PC-9 (cell line): ENCODE results near the gene DSCAM. TPM values are rescaled to one million over a fixed set of nuclear protein-coding genes. Genes with fewer than 3 reads are reported as not detected.

Experiments used
- BruUV-seq: library from RNA; stranded (reverse); fragments of 400-500 nt; replicated peaks from 2 replicates; lab custom pipeline; 2021; lab: Mats Ljungman, UMichigan
- CTCF ChIA-PET: fragments of 300-600 bp; sonication (Branson Sonifier 250); formaldehyde crosslinking; loops from one replicate; lab custom pipeline; 2022; ENCODE audit warnings: antibody characterized with exemption; lab: Charles Lee
- POLR2A ChIA-PET: fragments of 300-600 bp; sonication (Branson Sonifier 250); formaldehyde crosslinking; loops from one replicate; lab custom pipeline; 2022; ENCODE audit warnings: antibody characterized with exemption; ENCODE audit not compliant: unreplicated experiment; lab: Charles Lee
- DNase-seq, 2 experiments: peaks; one replicate each; pipeline versions ENCODE4 v3.0.0 to v3.0.0-alpha.2; 2015 to 2022; ENCODE audit warnings: mixed read lengths in 1 of 2
- H2AFZ ChIP-seq: fragments of 200-600 bp; sonication (generic); 2 replicates; pipeline ENCODE4 v1.8.1; 2017; ENCODE audit warnings: antibody characterized with exemption
- H3F3A ChIP-seq: fragments of 200-600 bp; sonication (generic); 2 replicates; pipeline ENCODE4 v1.8.1; 2017; ENCODE audit warnings: antibody characterized with exemption, mild to moderate bottlenecking, low read depth; ENCODE audit not compliant: insufficient read depth
- H3K27ac ChIP-seq: fragments of 200-600 bp; sonication (generic); 2 replicates; pipeline ENCODE4 v1.6.1; 2016; ENCODE audit warnings: mixed run types
- H3K27me3 ChIP-seq: fragments of 200-600 bp; sonication (generic); 2 replicates; pipeline ENCODE4 v1.6.1; 2016; ENCODE audit warnings: low read depth, mixed run types; ENCODE audit not compliant: insufficient read depth
- H3K36me3 ChIP-seq: fragments of 200-600 bp; sonication (generic); 2 replicates; pipeline ENCODE4 v1.6.1; 2016; ENCODE audit warnings: low read depth, mixed run types
- H3K4me1 ChIP-seq: fragments of 200-600 bp; sonication (generic); replicated peaks from 2 replicates; pipeline ENCODE4 v1.6.1; 2016; ENCODE audit warnings: mixed run types; ENCODE audit not compliant: insufficient read depth
- H3K4me2 ChIP-seq: fragments of 200-600 bp; sonication (generic); 2 replicates; pipeline ENCODE4 v1.6.1; 2017; ENCODE audit warnings: mixed run types
- H3K4me3 ChIP-seq: fragments of 200-600 bp; sonication (generic); 2 replicates; pipeline ENCODE4 v1.6.1; 2016; ENCODE audit warnings: mixed run types
- H3K79me2 ChIP-seq: fragments of 200-600 bp; sonication (generic); 2 replicates; pipeline ENCODE4 v1.6.1; 2017; ENCODE audit warnings: low read depth, mixed run types
- H3K9me2 ChIP-seq: fragments of 200-600 bp; sonication (generic); 2 replicates; pipeline ENCODE4 v1.8.1; 2017; ENCODE audit warnings: mild to moderate bottlenecking; ENCODE audit not compliant: insufficient read depth
- H3K9me3 ChIP-seq: fragments of 200-600 bp; sonication (generic); 2 replicates; pipeline ENCODE4 v1.8.1; 2016; ENCODE audit warnings: low read depth; ENCODE audit not compliant: insufficient read depth
- H4K20me1 ChIP-seq: fragments of 200-600 bp; sonication (generic); 2 replicates; pipeline ENCODE4 v1.8.1; 2017; ENCODE audit not compliant: insufficient read depth
- CTCF ChIP-seq: fragments of 200-600 bp; sonication (generic); conservative IDR thresholded peaks from 2 replicates; pipeline ENCODE4 v1.6.1; 2017; ENCODE audit warnings: mixed run types, antibody characterized with exemption, mild to moderate bottlenecking, moderate library complexity
- EZH2 ChIP-seq: fragments of 200-600 bp; sonication (generic); IDR thresholded peaks from 2 replicates; pipeline ENCODE4 v1.8.0; 2017; ENCODE audit warnings: antibody characterized with exemption, low read depth
- intact Hi-C: fragments of 100-400 bp; cut with micrococcal nuclease; formaldehyde crosslinking; loops from one replicate; pipeline ENCODE4 v1.10.0; 2022; ENCODE audit not compliant: unreplicated experiment
- total RNA-seq: library from RNA; stranded (reverse); gene quantifications from 2 replicates; pipeline ENCODE4 v1.2.3, GENCODE V29; 2021

The DSCAM gene
- total RNA-seq, 1 experiment from 2014 or later = not detected

- Histone ChIP-seq H3K27ac (no peak overlapping the region), H3K9me3 (no peaks in the 10 kb centered on the region), H3K4me2 (no peak overlapping the region), H4K20me1 (no peaks in the 10 kb centered on the region), H3K27me3 (no peaks in the 10 kb centered on the region; the same call in 1 of the 2 replicates), H2AFZ (no peak overlapping the region), H3K36me3 (no peaks in the 10 kb centered on the region), H3K4me1 (no peaks in the 10 kb centered on the region), H3K9me2 (no peaks in the 10 kb centered on the region), H3K79me2 (no peaks in the 10 kb centered on the region), H3F3A (no peaks in the 10 kb centered on the region), H3K4me3 (no peak overlapping the region)
- intact Hi-C loops = no loop called here
- TF ChIP-seq EZH2 (no peak), CTCF (no peak)
- CTCF ChIA-PET = no interaction called here
- no peak for DNase-seq
- POLR2A ChIA-PET = no interaction called here
- no TSS peak for BruUV-seq
These were observed 589.6 kb downstream of the DSCAM start for GRCh38 chr21:40257342-40257741.

DNA sequence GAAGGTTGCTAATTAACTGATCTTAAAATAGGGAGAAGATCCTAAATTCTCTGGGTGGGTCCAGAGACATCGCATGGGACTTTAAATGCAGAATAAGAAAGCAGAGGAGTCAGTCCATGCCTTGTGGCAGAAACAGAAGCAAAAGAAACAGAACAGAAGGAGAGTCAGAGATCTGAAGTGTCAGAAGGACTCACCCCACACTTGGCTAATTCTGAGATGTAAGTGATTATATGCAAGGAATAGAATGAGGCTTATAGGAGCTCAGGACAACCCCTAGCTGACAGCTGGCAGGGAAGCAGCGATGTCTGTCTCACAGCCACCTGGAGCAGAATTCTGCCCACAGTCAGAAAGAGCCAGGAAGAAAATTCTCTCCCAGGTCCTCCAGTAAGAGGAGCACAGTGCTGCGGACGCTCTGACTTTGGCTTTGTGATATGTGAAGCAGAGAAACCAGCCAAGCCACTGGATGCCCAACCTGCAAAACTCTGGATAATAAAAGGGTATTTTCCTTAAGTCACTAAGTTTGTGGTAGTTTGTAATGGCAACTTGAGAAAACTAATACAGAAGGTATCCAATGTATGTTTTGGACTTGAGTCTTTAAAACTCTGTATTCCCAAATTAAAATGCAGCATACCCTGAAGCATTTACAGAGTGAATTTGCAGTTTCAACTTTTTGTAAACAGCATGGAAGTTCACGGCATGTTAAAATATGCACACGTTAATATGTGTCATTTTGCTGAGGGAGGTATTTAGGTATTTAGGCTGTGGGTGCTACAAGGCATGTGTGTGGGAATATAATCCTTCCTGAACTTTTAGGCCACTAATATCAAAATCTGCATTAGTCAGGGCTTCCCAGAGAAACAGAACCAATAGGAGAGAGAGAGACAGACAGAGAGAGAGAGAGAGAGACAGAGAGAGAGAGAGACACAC, 591.2 kb downstream of the DSCAM start:
- Histone ChIP-seq H3K36me3 (no peaks in the 10 kb centered on the region), H2AFZ (no peak overlapping the region), H3K9me2 (no peaks in the 10 kb centered on the region), H3K9me3 (no peaks in the 10 kb centered on the region), H3K27me3 (no peaks in the 10 kb centered on the region; the same call in 1 of the 2 replicates), H3K4me3 (no peak overlapping the region), H3K4me1 (no peaks in the 10 kb centered on the region), H4K20me1 (no peaks in the 10 kb centered on the region), H3K27ac (no peak overlapping the region), H3F3A (no peaks in the 10 kb centered on the region), H3K4me2 (no peak overlapping the region), H3K79me2 (no peaks in the 10 kb centered on the region)
- CTCF ChIA-PET = no interaction called here
- BruUV-seq = no TSS peak
- DNase-seq = no peak
- no peak for TF ChIP-seq CTCF
- no peak for TF ChIP-seq EZH2
- POLR2A ChIA-PET = no interaction called here
- intact Hi-C loops = no loop called here

- no peak overlapping the region for H3K27ac ChIP-seq
- no peaks in the 10 kb centered on the region for H3K4me1 ChIP-seq
- H3F3A ChIP-seq = no peaks in the 10 kb centered on the region
- CTCF ChIA-PET = interaction anchor here (0.6 kb wide), 1 partner anchor 744 kb away, joined by 3 read pairs; no protein-coding TSS in a partner anchor
- H3K27me3 ChIP-seq = no peaks in the 10 kb centered on the region; the same call in 1 of the 2 replicates
- TF ChIP-seq EZH2 (no peak), CTCF (no peak)
- no peaks in the 10 kb centered on the region for H4K20me1 ChIP-seq
- no TSS peak for BruUV-seq
- no peaks in the 10 kb centered on the region for H3K36me3 ChIP-seq
- POLR2A ChIA-PET = no interaction called here
- intact Hi-C loops = no loop called here
- H3K4me3 ChIP-seq = no peak overlapping the region
- H3K9me2 ChIP-seq = no peaks in the 10 kb centered on the region
- H3K79me2 ChIP-seq = no peaks in the 10 kb centered on the region
- H3K9me3 ChIP-seq = no peaks in the 10 kb centered on the region
- DNase-seq = no peak
- H2AFZ ChIP-seq = no peak overlapping the region
- no peak overlapping the region for H3K4me2 ChIP-seq
These were observed 592.2 kb downstream of the DSCAM start for GRCh38 chr21:40254540-40255465.
